DND-41 (cell line): Measurements from ENCODE around the gene NUDT16.

Experiments
- ATAC-seq: fragments of 200-7000 bp; cut with Tn5 transposase; 3 replicates; pipeline ENCODE4 v1.9.1; 2021; ENCODE audit warnings: low read depth; ENCODE audit not compliant: insufficient read depth
- DNase-seq: peaks from one replicate; pipeline ENCODE4 v3.0.0-alpha.2; 2020
- H2AFZ ChIP-seq: 2 replicates; pipeline ENCODE4 v1.6.0; 2012; ENCODE audit warnings: low read depth, low read length
- H3K27ac ChIP-seq: 2 replicates; pipeline ENCODE4 v1.5.1; 2012; ENCODE audit warnings: low read length, inconsistent platforms
- H3K27me3 ChIP-seq: fragments of 200-600 bp; sonication (generic); 2 replicates; pipeline ENCODE4 v1.6.0; 2012; ENCODE audit warnings: low read length, mild to moderate bottlenecking, inconsistent platforms; ENCODE audit not compliant: insufficient read depth, poor library complexity
- H3K36me3 ChIP-seq: 2 replicates; pipeline ENCODE4 v1.5.1; 2012; ENCODE audit warnings: low read length, inconsistent platforms; ENCODE audit not compliant: insufficient read depth
- H3K4me1 ChIP-seq: 2 replicates; pipeline ENCODE4 v1.5.1; 2012; ENCODE audit warnings: mild to moderate bottlenecking, low read length; ENCODE audit not compliant: insufficient read depth
- H3K4me2 ChIP-seq: 2 replicates; pipeline ENCODE4 v1.6.0; 2012; ENCODE audit warnings: mild to moderate bottlenecking, moderate library complexity, low read length, inconsistent platforms; ENCODE audit not compliant: insufficient read depth
- H3K4me3 ChIP-seq, 2 experiments: fragments of 200-600 bp in 1 of 2; shearing (Covaris generic) in 1 of 2; 2 replicates each; pipeline ENCODE4 v1.5.1; 2012 to 2016; ENCODE audit warnings: inconsistent platforms in 2 of 2, low read length in 2 of 2, mild to moderate bottlenecking in 2 of 2, low read depth in 1 of 2, moderate library complexity in 1 of 2
- H3K79me2 ChIP-seq: 2 replicates; pipeline ENCODE4 v1.6.0; 2012; ENCODE audit warnings: low read length, inconsistent platforms; ENCODE audit not compliant: insufficient read depth
- H3K9ac ChIP-seq: 2 replicates; pipeline ENCODE4 v1.6.0; 2012; ENCODE audit warnings: low read depth, mild to moderate bottlenecking, inconsistent platforms, low read length, moderate library complexity
- H3K9me3 ChIP-seq: 2 replicates; pipeline ENCODE4 v1.5.1; 2012; ENCODE audit warnings: low read length, moderate library complexity, mild to moderate bottlenecking, inconsistent platforms; ENCODE audit not compliant: insufficient read depth, severe bottlenecking
- H4K20me1 ChIP-seq: 2 replicates; pipeline ENCODE4 v1.6.0; 2012; ENCODE audit warnings: low read length; ENCODE audit not compliant: insufficient read depth
- CTCF ChIP-seq: IDR thresholded peaks from 2 replicates; pipeline ENCODE4 v1.5.1; 2012; ENCODE audit warnings: borderline replicate concordance, low read length, moderate library complexity, mild to moderate bottlenecking; ENCODE audit not compliant: poor library complexity, severe bottlenecking; ENCODE audit errors: extremely low read depth
- EZH2 ChIP-seq: IDR thresholded peaks from 3 replicates; pipeline ENCODE4 v1.6.1; 2012; ENCODE audit warnings: borderline replicate concordance, low read depth, mild to moderate bottlenecking, moderate library complexity, low read length, inconsistent platforms; ENCODE audit not compliant: severe bottlenecking

NUDT16 gene

GRCh38 chr3:131353016-131353877, 28.3 kb upstream of the NUDT16 start:
- Histone ChIP-seq H3K9me3 (no peaks in the 10 kb centered on the region), H3K27me3 (no peaks in the 10 kb centered on the region), H3K4me3 (no peak overlapping the region), H3K36me3 (no peaks in the 10 kb centered on the region), H4K20me1 (no peaks in the 10 kb centered on the region), H3K79me2 (no peaks in the 10 kb centered on the region), H3K4me2 (no peak overlapping the region), H3K4me1 (no peaks in the 10 kb centered on the region), H2AFZ (no peak overlapping the region), H3K9ac (no peak overlapping the region), H3K27ac (no peak overlapping the region)
- ATAC-seq (no peak), DNase-seq (no peak)
- TF ChIP-seq EZH2 = no peak
- TF ChIP-seq CTCF = no peak

- TF ChIP-seq CTCF (no peak), EZH2 (no peak)
- H3K9me3 ChIP-seq = no peaks in the 10 kb centered on the region
- H3K4me1 ChIP-seq = no peaks in the 10 kb centered on the region
- DNase-seq (no peak), ATAC-seq (no peak)
- no peak overlapping the region for H3K4me2 ChIP-seq
- no peaks in the 10 kb centered on the region for H3K36me3 ChIP-seq
- no peak overlapping the region for H2AFZ ChIP-seq
- no peaks in the 10 kb centered on the region for H3K27me3 ChIP-seq
- H3K79me2 ChIP-seq = no peaks in the 10 kb centered on the region
- no peak overlapping the region for H3K27ac ChIP-seq
- H4K20me1 ChIP-seq = no peaks in the 10 kb centered on the region
- H3K9ac ChIP-seq = no peak overlapping the region
- H3K4me3 ChIP-seq = no peak overlapping the region
These were observed 27.6 kb upstream of the NUDT16 start for GRCh38 chr3:131353986-131354385.

GRCh38 chr3:131356006-131356595, 25.5 kb upstream of the NUDT16 start:
- H3K9me3 ChIP-seq = no peaks in the 10 kb centered on the region
- no peaks in the 10 kb centered on the region for H3K36me3 ChIP-seq
- H4K20me1 ChIP-seq = no peaks in the 10 kb centered on the region
- no peak overlapping the region for H3K4me2 ChIP-seq
- ATAC-seq (no peak), DNase-seq (no peak)
- no peaks in the 10 kb centered on the region for H3K4me1 ChIP-seq
- H3K9ac ChIP-seq = no peak overlapping the region
- H3K79me2 ChIP-seq = no peaks in the 10 kb centered on the region
- no peak for TF ChIP-seq CTCF
- no peak for TF ChIP-seq EZH2
- H3K27ac ChIP-seq = no peak overlapping the region
- H2AFZ ChIP-seq = no peak overlapping the region
- H3K27me3 ChIP-seq = no peaks in the 10 kb centered on the region
- H3K4me3 ChIP-seq = no peak overlapping the region
